Measurements from ENCODE around the gene HDGFL2. TPM values are rescaled to one million over a fixed set of nuclear protein-coding genes. Genes with fewer than 3 reads are reported as not detected.

The HDGFL2 gene
- total and polyA plus RNA-seq, 10 donors = 23.2 to 136 (median 28.3) TPM

Small RNA genes within 50 kb of the gene (microRNA-seq; reads per million reads assigned to microRNA genes)
- gene MIR4746 = 0.28 to 2.5 (median 1.8) reads per million in 3 donors

Small RNA genes within 50 kb of the gene (small RNA-seq; reads per million reads assigned to genes)
- gene MIR4746 = 0 reads per million in 4 donors

Other genes starting within 250 kb of the HDGFL2 start
- 10 to 100 TPM; 16.2 to 60.6 (median 38.1) TPM for gene EBI3, start 242.8 kb upstream of the HDGFL2 start, total RNA-seq
- gene EBI3, start 242.8 kb upstream of the HDGFL2 start, polyA plus RNA-seq = 10 to 100 TPM; 15.0 to 32.9 (median 27.5) TPM
- 10 to 100 TPM; 17.4 to 23.3 (median 21.2) TPM for gene YJU2, start 225.2 kb upstream of the HDGFL2 start, total RNA-seq
- gene YJU2, start 225.2 kb upstream of the HDGFL2 start, polyA plus RNA-seq = 10 to 100 TPM; 27.0 to 34.0 (median 27.5) TPM
- 1 to 10 TPM in 2 of 7 donors, not detected in 5; 1.2 to 3.9 TPM for gene SHD, start 193.0 kb upstream of the HDGFL2 start, total RNA-seq
- under 1 TPM in 2 of 3 donors, not detected in 1; 0.05 to 0.41 TPM for gene SHD, start 193.0 kb upstream of the HDGFL2 start, polyA plus RNA-seq
- gene TMIGD2, start 169.9 kb upstream of the HDGFL2 start, total RNA-seq = 1 to 10 TPM; 1.6 to 5.0 (median 3.8) TPM
- gene TMIGD2, start 169.9 kb upstream of the HDGFL2 start, polyA plus RNA-seq = 1 to 10 TPM; 3.1 to 6.1 (median 4.5) TPM
- 1 to 10 TPM in 6 of 7 donors, under 1 TPM in 1; 0.80 to 6.6 (median 2.0) TPM for gene FSD1, start 167.7 kb upstream of the HDGFL2 start, total RNA-seq
- 1 to 10 TPM; 2.3 to 3.0 (median 2.5) TPM for gene FSD1, start 167.7 kb upstream of the HDGFL2 start, polyA plus RNA-seq
- 1 to 10 TPM in 4 of 7 donors, under 1 TPM in 2, not detected in 1; 0.79 to 5.1 (median 1.6) TPM for gene STAP2, start 133.5 kb upstream of the HDGFL2 start, total RNA-seq
- gene STAP2, start 133.5 kb upstream of the HDGFL2 start, polyA plus RNA-seq = 1 to 10 TPM; 2.1 to 2.9 (median 2.5) TPM
- 10 to 100 TPM in 4 of 7 donors, 1 to 10 TPM in 3; 6.4 to 24.2 (median 13.8) TPM for gene MPND, start 128.7 kb upstream of the HDGFL2 start, total RNA-seq
- gene MPND, start 128.7 kb upstream of the HDGFL2 start, polyA plus RNA-seq = 10 to 100 TPM; 17.1 to 24.0 (median 17.9) TPM
- gene SH3GL1, start 71.8 kb upstream of the HDGFL2 start, total RNA-seq = 10 to 100 TPM; 37.2 to 77.4 (median 66.2) TPM
- gene SH3GL1, start 71.8 kb upstream of the HDGFL2 start, polyA plus RNA-seq = 10 to 100 TPM; 26.1 to 44.0 (median 31.3) TPM
- gene CHAF1A, start 69.7 kb upstream of the HDGFL2 start, total RNA-seq = 10 to 100 TPM in 5 of 7 donors, 1 to 10 TPM in 2; 9.4 to 17.9 (median 10.6) TPM
- gene CHAF1A, start 69.7 kb upstream of the HDGFL2 start, polyA plus RNA-seq = 1 to 10 TPM; 3.8 to 7.4 (median 5.7) TPM
- gene UBXN6, start 14.5 kb upstream of the HDGFL2 start, total RNA-seq = 100 to 1,000 TPM in 2 of 7 donors, 10 to 100 TPM in 5; 72.3 to 132 (median 89.8) TPM
- gene UBXN6, start 14.5 kb upstream of the HDGFL2 start, polyA plus RNA-seq = 100 to 1,000 TPM in 2 of 3 donors, 10 to 100 TPM in 1; 76.4 to 146 (median 123) TPM
- gene PLIN4, start 46.2 kb downstream of the HDGFL2 start, total RNA-seq = 10 to 100 TPM in 1 of 7 donors, 1 to 10 TPM in 5, under 1 TPM in 1; 0.85 to 10.2 (median 4.5) TPM
- 1 to 10 TPM in 1 of 3 donors, under 1 TPM in 2; 0.27 to 1.2 (median 0.52) TPM for gene PLIN4, start 46.2 kb downstream of the HDGFL2 start, polyA plus RNA-seq
- gene PLIN5, start 62.9 kb downstream of the HDGFL2 start, total RNA-seq = 10 to 100 TPM in 4 of 7 donors, 1 to 10 TPM in 3; 2.4 to 18.4 (median 15.1) TPM
- gene PLIN5, start 62.9 kb downstream of the HDGFL2 start, polyA plus RNA-seq = 1 to 10 TPM in 2 of 3 donors, under 1 TPM in 1; 0.82 to 2.2 (median 2.1) TPM
- 10 to 100 TPM in 6 of 7 donors, 1 to 10 TPM in 1; 9.6 to 54.0 (median 15.8) TPM for gene LRG1, start 67.7 kb downstream of the HDGFL2 start, total RNA-seq
- gene LRG1, start 67.7 kb downstream of the HDGFL2 start, polyA plus RNA-seq = 1 to 10 TPM; 1.7 to 5.6 (median 2.3) TPM
- 10 to 100 TPM; 20.7 to 85.0 (median 55.6) TPM for gene SEMA6B, start 87.4 kb downstream of the HDGFL2 start, total RNA-seq
- gene SEMA6B, start 87.4 kb downstream of the HDGFL2 start, polyA plus RNA-seq = 10 to 100 TPM in 2 of 3 donors, 1 to 10 TPM in 1; 5.5 to 24.6 (median 11.2) TPM
- gene TNFAIP8L1, start 167.2 kb downstream of the HDGFL2 start, total RNA-seq = 10 to 100 TPM; 21.6 to 39.8 (median 27.5) TPM
- 10 to 100 TPM; 12.5 to 36.7 (median 13.8) TPM for gene TNFAIP8L1, start 167.2 kb downstream of the HDGFL2 start, polyA plus RNA-seq
- 100 to 1,000 TPM in 1 of 7 donors, 10 to 100 TPM in 6; 39.7 to 100 (median 66.3) TPM for gene MYDGF, start 198.0 kb downstream of the HDGFL2 start, total RNA-seq
- gene MYDGF, start 198.0 kb downstream of the HDGFL2 start, polyA plus RNA-seq = 10 to 100 TPM; 39.0 to 72.5 (median 62.6) TPM

Measured in spleen (tissue), 11 donors.